ENCODE measurements around the gene ZNF438. TPM values are rescaled to one million over a fixed set of nuclear protein-coding genes. Genes with fewer than 3 reads are reported as not detected.
"Not testable (repeated sequence)": the region's sequence is repeated elsewhere in the genome, so short reads cannot be mapped to it uniquely, and the experiment has no call there.

ZNF438 gene
- total and polyA plus RNA-seq, 7 donors: 3.9 to 18.9 (median 11.9) TPM

GRCh38 chr10:31028081-31028480 lies 3.6 kb downstream of the ZNF438 start:
- Histone ChIP-seq H3K27ac (peak overlapping the region in 1 of 4 donors; percentile 25), H3K4me3 (no peak overlapping the region), H3K27me3 (no peaks in the 10 kb centered on the region), H3K9me3 (no peaks in the 10 kb centered on the region), H3K36me3 (no peaks in the 10 kb centered on the region), H3K4me1 (peaks cover 2 to 40% (median 16%) of the 10 kb centered on the region in 4 donors)
- intact Hi-C loops (cut with DNase I): no loop called here
- TF ChIP-seq POLR2AphosphoS5 (IDR thresholded peaks at IDR 0.05): no peak
- WGBS, 2 donors: 71 to 80% methylated on average over 2 of the region's 2 CpGs
- no peak for DNase-seq

- H3K4me1 ChIP-seq: peaks cover 2 to 35% (median 14%) of the 10 kb centered on the region in 4 donors
- H3K27ac ChIP-seq: not testable (repeated sequence)
- WGBS, 2 donors: 92 to 97% methylated on average over 1 of the region's 1 CpG
Measured at GRCh38 chr10:31026279-31026678, 5.4 kb downstream of the ZNF438 start.

GRCh38 chr10:31025142-31025541 lies 6.5 kb downstream of the ZNF438 start:
- intact Hi-C loops (cut with DNase I): no loop called here
- DNase-seq: no peak
- no peak for TF ChIP-seq POLR2A (IDR thresholded peaks at IDR 0.05)
- no peak for TF ChIP-seq EP300 (IDR thresholded peaks at IDR 0.05)
- TF ChIP-seq CTCF (IDR thresholded peaks at IDR 0.05): no peak
- TF ChIP-seq POLR2AphosphoS5 (IDR thresholded peaks at IDR 0.05): no peak
- Histone ChIP-seq H3K36me3 (no peaks in the 10 kb centered on the region), H3K27ac (peak overlapping the region in 2 of 4 donors; percentile 18 to 30), H3K4me3 (no peak overlapping the region), H3K4me1 (peaks cover 2 to 35% (median 7%) of the 10 kb centered on the region in 4 donors), H3K9me3 (no peaks in the 10 kb centered on the region), H3K27me3 (no peaks in the 10 kb centered on the region)

More at GRCh38 chr10:31026279-31026678, 5.4 kb downstream of the ZNF438 start:
- H3K36me3 ChIP-seq; H3K9me3 ChIP-seq; H3K4me3 ChIP-seq; intact Hi-C loops (cut with DNase I); H3K27me3 ChIP-seq; DNase-seq: not testable (repeated sequence)

- H3K27ac ChIP-seq: no peak overlapping the region
- TF ChIP-seq POLR2A (IDR thresholded peaks at IDR 0.05): no peak
- TF ChIP-seq CTCF (IDR thresholded peaks at IDR 0.05): no peak
- TF ChIP-seq EP300 (IDR thresholded peaks at IDR 0.05): no peak
- TF ChIP-seq POLR2AphosphoS5 (IDR thresholded peaks at IDR 0.05): no peak
- no peak overlapping the region for H3K4me3 ChIP-seq
- H3K4me1 ChIP-seq: peaks cover 0 to 42% (median 19%) of the 10 kb centered on the region in 4 donors
- no peaks in the 10 kb centered on the region for H3K9me3 ChIP-seq
- WGBS, 2 donors: 89% methylated on average over 5 of the region's 5 CpGs
- DNase-seq: no peak
- H3K27me3 ChIP-seq: no peaks in the 10 kb centered on the region
- intact Hi-C loops (cut with DNase I): no loop called here
- no peaks in the 10 kb centered on the region for H3K36me3 ChIP-seq
Measured at GRCh38 chr10:31023558-31023957, 8.1 kb downstream of the ZNF438 start.

GRCh38 chr10:31020209-31020608 lies 11.5 kb downstream of the ZNF438 start:
- 79 to 86% methylated on average over 5 of the region's 5 CpGs for WGBS, 2 donors
- TF ChIP-seq EP300 (IDR thresholded peaks at IDR 0.05) (no peak), POLR2AphosphoS5 (IDR thresholded peaks at IDR 0.05) (no peak), POLR2A (IDR thresholded peaks at IDR 0.05) (no peak), CTCF (IDR thresholded peaks at IDR 0.05) (no peak)
- H3K9me3 ChIP-seq: no peaks in the 10 kb centered on the region
- no peak overlapping the region for H3K4me3 ChIP-seq
- no peaks in the 10 kb centered on the region for H3K27me3 ChIP-seq
- DNase-seq: no peak
- H3K4me1 ChIP-seq: peaks cover 0 to 54% (median 33%) of the 10 kb centered on the region in 4 donors
- peak overlapping the region in 2 of 4 donors; percentile 41 to 56 for H3K27ac ChIP-seq
- intact Hi-C loops (cut with DNase I): no loop called here
- no peaks in the 10 kb centered on the region for H3K36me3 ChIP-seq

GRCh38 chr10:31018962-31019361 lies 12.7 kb downstream of the ZNF438 start:
- TF ChIP-seq EP300 (IDR thresholded peaks at IDR 0.05): no peak
- no peak for TF ChIP-seq POLR2A (IDR thresholded peaks at IDR 0.05)
- TF ChIP-seq CTCF (IDR thresholded peaks at IDR 0.05): no peak
- no peak for TF ChIP-seq POLR2AphosphoS5 (IDR thresholded peaks at IDR 0.05)
- Histone ChIP-seq H3K9me3 (no peaks in the 10 kb centered on the region), H3K4me3 (no peak overlapping the region), H3K27me3 (no peaks in the 10 kb centered on the region), H3K36me3 (no peaks in the 10 kb centered on the region), H3K27ac (peak overlapping the region in 3 of 4 donors; percentile 51 to 61 (median 56)), H3K4me1 (peaks cover 0 to 50% (median 31%) of the 10 kb centered on the region in 4 donors)
- DNase-seq: no peak
- intact Hi-C loops (cut with DNase I): no loop called here
- 23 to 65% methylated on average over 2 of the region's 2 CpGs for WGBS, 2 donors

Measured in sigmoid colon (tissue), 7 donors.